GM12864 (cell line): ENCODE data around the gene SLC6A5.

Experiments
- DNase-seq: peaks from one replicate; pipeline ENCODE4 v3.0.0-alpha.2; 2011; ENCODE audit warnings: low read depth
- H3K4me3 ChIP-seq: 2 replicates; pipeline ENCODE4 v1.5.1; 2011; ENCODE audit warnings: mild to moderate bottlenecking, low read depth, low read length, control low read depth
- TF ChIP-seq, protein P1 (sequence below): IDR thresholded peaks from 2 replicates; pipeline ENCODE4 v1.5.1; 2011; ENCODE audit warnings: low read depth, mild to moderate bottlenecking, moderate library complexity, low read length, control low read depth, inconsistent platforms; ENCODE audit errors: missing control alignments

SLC6A5 gene

DNA sequence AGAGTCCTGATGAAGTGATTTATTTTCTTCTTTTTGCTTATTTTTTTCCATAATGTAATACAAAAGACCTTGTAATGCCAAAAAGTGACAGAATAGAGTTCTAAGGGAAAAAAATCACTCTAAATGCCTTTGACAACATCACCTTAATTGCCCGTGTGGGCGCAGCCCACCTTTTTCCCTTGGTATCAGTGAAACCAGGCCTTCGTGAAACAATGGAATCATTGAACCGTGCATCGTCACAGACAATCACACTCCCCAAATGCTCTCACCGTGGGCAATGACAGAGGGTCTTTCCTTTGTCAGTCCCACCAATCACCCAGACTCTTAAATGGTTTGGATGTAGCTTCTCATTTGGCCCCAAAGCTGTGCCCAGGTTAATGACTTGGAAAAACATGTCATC, 9.6 kb upstream of the SLC6A5 start:
- DNase-seq = no peak
- no peak overlapping the region for H3K4me3 ChIP-seq
- TF ChIP-seq, protein P1, sequence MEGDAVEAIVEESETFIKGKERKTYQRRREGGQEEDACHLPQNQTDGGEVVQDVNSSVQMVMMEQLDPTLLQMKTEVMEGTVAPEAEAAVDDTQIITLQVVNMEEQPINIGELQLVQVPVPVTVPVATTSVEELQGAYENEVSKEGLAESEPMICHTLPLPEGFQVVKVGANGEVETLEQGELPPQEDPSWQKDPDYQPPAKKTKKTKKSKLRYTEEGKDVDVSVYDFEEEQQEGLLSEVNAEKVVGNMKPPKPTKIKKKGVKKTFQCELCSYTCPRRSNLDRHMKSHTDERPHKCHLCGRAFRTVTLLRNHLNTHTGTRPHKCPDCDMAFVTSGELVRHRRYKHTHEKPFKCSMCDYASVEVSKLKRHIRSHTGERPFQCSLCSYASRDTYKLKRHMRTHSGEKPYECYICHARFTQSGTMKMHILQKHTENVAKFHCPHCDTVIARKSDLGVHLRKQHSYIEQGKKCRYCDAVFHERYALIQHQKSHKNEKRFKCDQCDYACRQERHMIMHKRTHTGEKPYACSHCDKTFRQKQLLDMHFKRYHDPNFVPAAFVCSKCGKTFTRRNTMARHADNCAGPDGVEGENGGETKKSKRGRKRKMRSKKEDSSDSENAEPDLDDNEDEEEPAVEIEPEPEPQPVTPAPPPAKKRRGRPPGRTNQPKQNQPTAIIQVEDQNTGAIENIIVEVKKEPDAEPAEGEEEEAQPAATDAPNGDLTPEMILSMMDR = no peak

GRCh38 chr11:20590381-20590780, 9.0 kb upstream of the SLC6A5 start:
- no peak overlapping the region for H3K4me3 ChIP-seq
- DNase-seq = no peak
- TF ChIP-seq, protein P1 = no peak

DNA sequence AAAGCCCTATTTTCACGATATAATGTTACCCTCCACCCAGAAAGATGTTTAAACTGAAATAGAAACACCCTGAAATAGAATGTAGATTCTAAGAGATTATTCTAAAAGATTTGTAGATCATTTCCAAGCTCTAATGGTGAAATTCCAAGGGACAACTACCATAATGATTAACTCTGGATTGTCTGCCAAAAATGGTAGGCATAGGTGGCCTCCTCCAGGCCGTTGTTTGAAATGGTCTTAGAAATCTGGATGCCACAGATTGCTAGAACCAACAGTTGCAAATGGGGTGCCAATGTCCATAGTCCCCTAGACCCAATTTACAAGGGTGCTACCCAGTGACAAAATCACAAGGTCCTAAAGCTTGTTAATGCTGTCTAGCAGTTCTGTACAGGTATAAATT, 6.7 kb upstream of the SLC6A5 start:
- H3K4me3 ChIP-seq = no peak overlapping the region
- no peak for DNase-seq
- TF ChIP-seq, protein P1 = no peak

DNA sequence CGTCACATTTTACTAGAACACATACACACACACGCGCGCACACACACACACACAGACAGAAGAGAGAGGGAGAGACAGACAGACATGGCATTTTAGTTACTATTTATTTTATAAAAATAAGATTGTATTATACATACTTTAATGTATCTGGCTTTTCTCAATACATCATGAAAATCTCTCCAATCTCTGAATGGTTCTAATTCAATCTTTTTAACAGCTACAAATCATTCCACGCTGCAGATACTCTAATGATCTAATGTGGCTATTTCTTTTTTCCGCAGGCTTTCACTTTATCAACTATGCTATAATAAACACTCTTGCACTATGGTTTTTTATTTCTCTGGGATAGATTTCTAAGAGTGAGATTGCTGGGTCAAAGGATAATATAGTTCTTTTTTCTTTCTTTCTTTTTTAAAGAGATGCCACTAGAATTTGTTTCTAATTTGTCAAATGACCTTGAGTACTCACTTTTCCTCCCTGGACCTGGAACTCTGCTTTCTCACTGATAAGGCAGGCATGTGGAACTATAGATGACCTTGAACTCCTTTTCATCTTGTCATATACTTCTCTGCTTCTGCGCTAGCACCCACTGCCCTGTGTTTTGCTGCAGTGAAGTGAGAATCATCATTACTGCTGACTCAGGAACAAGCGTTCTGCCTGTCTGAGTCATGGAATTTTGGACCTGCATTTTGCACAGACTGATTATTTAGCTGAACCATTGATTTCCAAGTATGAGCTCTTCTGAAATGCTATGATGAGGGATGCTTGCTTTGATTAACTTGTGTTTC, 4.9 kb upstream of the SLC6A5 start:
- H3K4me3 ChIP-seq = no peak overlapping the region
- TF ChIP-seq, protein P1 = no peak
- DNase-seq = no peak

DNA sequence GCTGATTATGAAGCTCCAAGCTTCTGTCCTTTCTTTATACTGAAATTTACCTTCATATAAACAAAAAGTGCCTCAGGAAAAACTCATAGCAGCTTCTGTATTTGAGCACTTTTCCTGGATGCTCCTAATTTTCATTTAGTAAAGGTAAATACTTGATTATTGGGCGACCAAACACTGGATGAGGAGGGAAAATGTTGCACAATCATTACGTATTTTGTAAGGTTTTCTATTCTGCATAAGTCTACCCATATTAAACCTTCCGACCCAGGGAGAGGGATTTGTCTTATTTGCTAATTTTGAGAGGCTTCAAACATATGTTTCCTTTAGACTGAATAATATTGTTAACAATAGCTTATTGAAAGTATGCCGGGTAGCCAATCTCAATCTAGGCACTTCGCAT, 4.3 kb upstream of the SLC6A5 start:
- no peak for DNase-seq
- TF ChIP-seq, protein P1 = no peak
- no peak overlapping the region for H3K4me3 ChIP-seq

DNA sequence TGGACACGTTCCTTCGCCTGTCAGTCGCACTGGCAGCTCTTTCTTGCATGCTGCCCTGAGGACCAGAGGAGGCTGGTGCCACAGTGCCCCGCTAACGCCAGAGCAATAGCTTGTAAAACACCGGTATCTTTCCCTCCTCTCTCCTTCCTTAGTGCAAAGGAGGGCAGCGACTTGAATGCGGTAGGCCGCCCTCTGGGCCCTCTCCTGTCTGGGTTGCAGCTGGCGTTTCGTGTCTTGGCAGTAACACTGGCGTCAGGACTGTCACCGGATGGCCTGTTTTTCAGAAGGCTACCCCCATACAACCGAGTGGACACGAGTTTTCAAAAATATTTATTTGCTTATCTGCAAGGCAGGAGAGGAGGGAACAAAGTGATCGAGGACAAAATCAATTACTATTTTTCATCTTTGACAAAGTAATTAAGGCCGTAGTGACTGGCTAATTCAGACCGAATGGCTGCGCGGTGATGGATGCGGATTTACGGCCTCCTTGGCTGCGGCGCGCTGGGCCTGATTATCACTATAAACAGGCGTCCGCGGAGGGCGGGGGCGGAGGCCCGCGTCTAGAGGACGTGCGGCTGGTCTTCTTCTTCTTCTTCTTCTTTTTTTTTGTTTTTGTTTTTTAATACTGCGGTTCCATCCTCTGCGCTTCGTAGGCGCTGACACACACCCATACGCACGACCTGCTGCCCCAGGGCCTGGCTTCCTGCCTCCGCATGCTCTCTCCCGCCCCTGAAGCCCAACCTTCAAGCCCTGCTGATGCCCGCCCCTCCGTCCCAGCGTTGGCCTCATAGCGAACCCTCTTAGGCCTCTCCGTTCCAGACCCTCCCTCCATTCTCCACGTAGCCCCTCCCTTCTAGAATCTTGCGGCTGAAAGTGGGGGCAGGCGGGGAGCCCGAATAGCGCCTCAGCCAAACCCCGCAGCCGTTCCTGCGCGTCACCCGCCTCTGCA, 2.9 kb upstream of the SLC6A5 start:
- DNase-seq = no peak
- TF ChIP-seq, protein P1 = no peak
- H3K4me3 ChIP-seq = no peak overlapping the region
